WTC11 (cell line): ENCODE results near the gene RFX3. TPM values are rescaled to one million over a fixed set of nuclear protein-coding genes. Genes with fewer than 3 reads are reported as not detected.
A peak's percentile ranks its signal among the peaks of the same experiment; 100 is the strongest.

Experiments
- ATAC-seq: fragments of 200-7000 bp; cut with Tn5 transposase; 2 replicates; pipeline ENCODE4 v1.10.0; 2021; ENCODE audit warnings: mild to moderate bottlenecking, moderate library complexity
- CTCF ChIA-PET: fragments of 300-600 bp; sonication (Branson Sonifier 250); formaldehyde crosslinking; loops from one replicate; lab custom pipeline; 2021; ENCODE audit warnings: antibody characterized with exemption; lab: Charles Lee
- POLR2A ChIA-PET: fragments of 350-600 bp; sonication (Branson Sonifier 250); formaldehyde crosslinking; loops from one replicate; lab custom pipeline; 2021; ENCODE audit warnings: antibody characterized with exemption; lab: Charles Lee
- DNase-seq: peaks from one replicate; pipeline ENCODE4 v3.0.0; 2021; ENCODE audit warnings: low spot score
- H3K27ac Mint-ChIP-seq: 2 replicates; pipeline ENCODE4 v1.8.0; 2021; ENCODE audit warnings: mixed read lengths
- H3K27me3 Mint-ChIP-seq: 2 replicates; pipeline ENCODE4 v1.8.0; 2021; ENCODE audit warnings: low read depth, mild to moderate bottlenecking, moderate library complexity, mixed read lengths
- H3K36me3 Mint-ChIP-seq: 2 replicates; pipeline ENCODE4 v1.8.0; 2021; ENCODE audit warnings: mixed read lengths
- H3K4me1 Mint-ChIP-seq: 2 replicates; pipeline ENCODE4 v1.8.0; 2022; ENCODE audit warnings: mixed read lengths
- H3K4me3 Mint-ChIP-seq: 2 replicates; pipeline ENCODE4 v1.8.0; 2021; ENCODE audit warnings: mild to moderate bottlenecking, moderate library complexity, mixed read lengths
- H3K9me3 Mint-ChIP-seq: 2 replicates; pipeline ENCODE4 v1.8.0; 2021; ENCODE audit warnings: mixed read lengths
- ATF1 ChIP-seq: sonication (generic); formaldehyde crosslinking; IDR thresholded peaks from 2 replicates; pipeline ENCODE4 v1.8.1; 2023; ENCODE audit warnings: mild to moderate bottlenecking, moderate library complexity, missing genetic modification reagents
- CBFB ChIP-seq: sonication (generic); formaldehyde crosslinking; IDR thresholded peaks from 2 replicates; pipeline ENCODE4 v1.8.1; 2022; ENCODE audit warnings: mild to moderate bottlenecking, low read depth, missing genetic modification reagents
- CDX4 ChIP-seq: fragments of 250-450 bp; sonication (Bioruptor Pico); IDR thresholded peaks from 2 replicates; pipeline ENCODE4 v1.9.0; 2021; ENCODE audit warnings: moderate library complexity, mild to moderate bottlenecking, inconsistent platforms, borderline replicate concordance
- CTCF ChIP-seq: fragments of 200-600 bp; IDR thresholded peaks from 2 replicates; pipeline ENCODE4 v1.8.0; 2022; ENCODE audit warnings: antibody characterized with exemption
- GABPB1 ChIP-seq: sonication (generic); formaldehyde crosslinking; IDR thresholded peaks from 2 replicates; pipeline ENCODE4 v1.8.1; 2023; ENCODE audit warnings: mild to moderate bottlenecking, missing genetic modification reagents
- JUN ChIP-seq: sonication (generic); formaldehyde crosslinking; IDR thresholded peaks from 2 replicates; pipeline ENCODE4 v1.8.0; 2023; ENCODE audit warnings: mild to moderate bottlenecking, missing genetic modification reagents
- NR3C1 ChIP-seq: sonication (generic); formaldehyde crosslinking; conservative IDR thresholded peaks from 2 replicates; pipeline ENCODE4 v1.8.1; 2023; ENCODE audit warnings: low read depth, mild to moderate bottlenecking, missing genetic modification reagents
- OVOL2 ChIP-seq: fragments of 250-450 bp; sonication (Bioruptor Pico); IDR thresholded peaks from 2 replicates; pipeline ENCODE4 v1.9.0; 2021; ENCODE audit warnings: mild to moderate bottlenecking, borderline replicate concordance
- PRDM15 ChIP-seq: sonication (generic); formaldehyde crosslinking; IDR thresholded peaks from 2 replicates; pipeline ENCODE4 v1.8.0; 2022; ENCODE audit warnings: missing genetic modification reagents
- RELA ChIP-seq: sonication (generic); formaldehyde crosslinking; IDR thresholded peaks from 2 replicates; pipeline ENCODE4 v1.8.1; 2022; ENCODE audit warnings: missing genetic modification reagents, mild to moderate bottlenecking, borderline replicate concordance
- RORB ChIP-seq: fragments of 250-450 bp; sonication (Bioruptor Pico); IDR thresholded peaks from 2 replicates; pipeline ENCODE4 v1.9.0; 2021; ENCODE audit warnings: mild to moderate bottlenecking
- SMAD3 ChIP-seq: sonication (generic); formaldehyde crosslinking; IDR thresholded peaks from 2 replicates; pipeline ENCODE4 v1.8.0; 2022; ENCODE audit warnings: missing genetic modification reagents, mild to moderate bottlenecking, borderline replicate concordance
- TCF7 ChIP-seq: sonication (generic); formaldehyde crosslinking; IDR thresholded peaks from 2 replicates; pipeline ENCODE4 v1.8.0; 2022; ENCODE audit warnings: mild to moderate bottlenecking, low read depth, missing genetic modification reagents, moderate library complexity
- TP53 ChIP-seq: sonication (generic); formaldehyde crosslinking; IDR thresholded peaks from 2 replicates; pipeline ENCODE4 v1.8.1; 2023; ENCODE audit warnings: mild to moderate bottlenecking, missing genetic modification reagents
- ZNF532 ChIP-seq: fragments of 250-450 bp; sonication (Bioruptor Pico); IDR thresholded peaks from 2 replicates; pipeline ENCODE4 v1.9.0; 2021; ENCODE audit warnings: mild to moderate bottlenecking, borderline replicate concordance
- ZNF671 ChIP-seq: fragments of 250-450 bp; sonication (Bioruptor Pico); IDR thresholded peaks from 2 replicates; pipeline ENCODE4 v1.8.0; 2021; ENCODE audit warnings: mild to moderate bottlenecking
- total RNA-seq: library from RNA; stranded (reverse); gene quantifications from 3 replicates; pipeline ENCODE4 v1.2.3, GENCODE V29; 2021

The RFX3 gene
- total RNA-seq, 1 experiment from 2014 or later: 13.7 TPM

- TF ChIP-seq ZNF532 (CRISPR knock-in tag): no peak
- no peak for TF ChIP-seq CDX4 (CRISPR knock-in tag)
- TF ChIP-seq PRDM15 (CRISPR knock-in tag): no peak
- TF ChIP-seq CTCF: no peak
- TF ChIP-seq GABPB1: no peak
- TF ChIP-seq TCF7 (CRISPR knock-in tag): no peak
- TF ChIP-seq NR3C1: no peak
- no peak for TF ChIP-seq ZNF671
Measured at GRCh38 chr9:3181049-3181953, 344.5 kb downstream of the RFX3 start (continued).

- Mint-ChIP-seq H3K27me3 (peaks cover 41% of the 10 kb centered on the region), H3K36me3 (no peaks in the 10 kb centered on the region), H3K27ac (no peak overlapping the region), H3K4me3 (peak overlapping the region; percentile 82), H3K4me1 (peaks cover 19% of the 10 kb centered on the region), H3K9me3 (no peaks in the 10 kb centered on the region)
- ATAC-seq (no peak), DNase-seq (no peak)
- POLR2A ChIA-PET: no interaction called here
- TF ChIP-seq OVOL2: no peak
- TF ChIP-seq SMAD3 (CRISPR knock-in tag): no peak
- TF ChIP-seq TP53: no peak
- TF ChIP-seq RELA: no peak
- TF ChIP-seq JUN (CRISPR knock-in tag): no peak
- no peak for TF ChIP-seq CBFB (CRISPR knock-in tag)
- no peak for TF ChIP-seq ATF1 (CRISPR knock-in tag)
- TF ChIP-seq RORB (CRISPR knock-in tag): no peak
- CTCF ChIA-PET: interaction anchor here (0.8 to 1.8 kb wide), 5 partner anchors 21 to 321 kb away, joined by 3 to 19 read pairs (median 8); no protein-coding TSS in a partner anchor
Measured at GRCh38 chr9:3180696-3181048, 345.1 kb downstream of the RFX3 start.
